Measurements from ENCODE around the gene VMP1.
"Not testable (repeated sequence)": the region's sequence is repeated elsewhere in the genome, so short reads cannot be mapped to it uniquely, and the experiment has no call there.

Gene VMP1

GRCh38 chr17:59826706-59827453 lies 119.4 kb downstream of the VMP1 start:
- DNase-seq = no peak
- in situ Hi-C loops (cut with HindIII; ENCODE audit: low pct_ligation_motif_present, low pct_unique_long_range_greater_than_20kb, low sequenced_read_pairs) = no loop called here

GRCh38 chr17:59827721-59828477 lies 120.4 kb downstream of the VMP1 start:
- in situ Hi-C loops (cut with HindIII; ENCODE audit: low pct_ligation_motif_present, low pct_unique_long_range_greater_than_20kb, low sequenced_read_pairs) = no loop called here

GRCh38 chr17:59828478-59828760 lies 121.0 kb downstream of the VMP1 start:
- no peak for DNase-seq
- in situ Hi-C loops (cut with HindIII; ENCODE audit: low pct_ligation_motif_present, low pct_unique_long_range_greater_than_20kb, low sequenced_read_pairs) = no loop called here

More at GRCh38 chr17:59827721-59828477, 120.4 kb downstream of the VMP1 start:
- DNase-seq = peak; percentile 95

- in situ Hi-C loops (cut with HindIII; ENCODE audit: low pct_ligation_motif_present, low pct_unique_long_range_greater_than_20kb, low sequenced_read_pairs); DNase-seq: not testable (repeated sequence)
Observed at GRCh38 chr17:59828819-59829216, 121.4 kb downstream of the VMP1 start.

- peak; percentile 100 for DNase-seq
- in situ Hi-C loops (cut with HindIII; ENCODE audit: low pct_ligation_motif_present, low pct_unique_long_range_greater_than_20kb, low sequenced_read_pairs) = no loop called here
Observed at GRCh38 chr17:59829217-59830006, 122.0 kb downstream of the VMP1 start.

GRCh38 chr17:59830007-59830630 lies 122.7 kb downstream of the VMP1 start:
- peak; percentile 79 for DNase-seq
- in situ Hi-C loops (cut with HindIII; ENCODE audit: low pct_ligation_motif_present, low pct_unique_long_range_greater_than_20kb, low sequenced_read_pairs) = no loop called here

- in situ Hi-C loops (cut with HindIII; ENCODE audit: low pct_ligation_motif_present, low pct_unique_long_range_greater_than_20kb, low sequenced_read_pairs) = no loop called here
Observed at GRCh38 chr17:59830846-59831486, 123.5 kb downstream of the VMP1 start.

GRCh38 chr17:59832883-59833379 lies 125.5 kb downstream of the VMP1 start:
- DNase-seq = no peak
- in situ Hi-C loops (cut with HindIII; ENCODE audit: low pct_ligation_motif_present, low pct_unique_long_range_greater_than_20kb, low sequenced_read_pairs) = no loop called here

More at GRCh38 chr17:59830846-59831486, 123.5 kb downstream of the VMP1 start:
- DNase-seq = peak; percentile 26

- in situ Hi-C loops (cut with HindIII; ENCODE audit: low pct_ligation_motif_present, low pct_unique_long_range_greater_than_20kb, low sequenced_read_pairs) = no loop called here
- DNase-seq = peak; percentile 100
Observed at GRCh38 chr17:59837308-59838051, 130.0 kb downstream of the VMP1 start.

- in situ Hi-C loops (cut with HindIII; ENCODE audit: low pct_ligation_motif_present, low pct_unique_long_range_greater_than_20kb, low sequenced_read_pairs) = no loop called here
- DNase-seq = peak; percentile 47
Observed at GRCh38 chr17:59838052-59838916, 130.8 kb downstream of the VMP1 start.

- peak; percentile 55 for DNase-seq
- in situ Hi-C loops (cut with HindIII; ENCODE audit: low pct_ligation_motif_present, low pct_unique_long_range_greater_than_20kb, low sequenced_read_pairs) = no loop called here
Observed at GRCh38 chr17:59839651-59840328, 132.3 kb downstream of the VMP1 start.

GRCh38 chr17:59840329-59841090 lies 133.1 kb downstream of the VMP1 start:
- in situ Hi-C loops (cut with HindIII; ENCODE audit: low pct_ligation_motif_present, low pct_unique_long_range_greater_than_20kb, low sequenced_read_pairs) = no loop called here
- peak; percentile 50 for DNase-seq

- DNase-seq = peak; percentile 47
- in situ Hi-C loops (cut with HindIII; ENCODE audit: low pct_ligation_motif_present, low pct_unique_long_range_greater_than_20kb, low sequenced_read_pairs) = not testable (repeated sequence)
Observed at GRCh38 chr17:59841091-59841881, 133.8 kb downstream of the VMP1 start.

GRCh38 chr17:59841882-59842263 lies 134.4 kb downstream of the VMP1 start:
- DNase-seq; in situ Hi-C loops (cut with HindIII; ENCODE audit: low pct_ligation_motif_present, low pct_unique_long_range_greater_than_20kb, low sequenced_read_pairs): not testable (repeated sequence)

All from ACHN (cell line).